GM23338 (cell line): ENCODE results near the gene ZNF217. TPM values are rescaled to one million over a fixed set of nuclear protein-coding genes. Genes with fewer than 3 reads are reported as not detected.

Source experiments
- ATAC-seq: fragments of 200-7000 bp; cut with Tn5 transposase; 3 replicates; pipeline ENCODE4 v1.9.1; 2020
- DNase-seq: peaks from one replicate; pipeline ENCODE4 v3.0.0-alpha.2; 2015; ENCODE audit warnings: low spot score
- H2AFZ ChIP-seq: fragments of 200-600 bp; sonication (generic); 2 replicates; pipeline ENCODE4 v1.8.0; 2016; ENCODE audit warnings: antibody characterized with exemption, mild to moderate bottlenecking, moderate library complexity
- H3F3A ChIP-seq: fragments of 200-600 bp; sonication (generic); replicated peaks from 2 replicates; pipeline ENCODE4 v1.8.0; 2017; ENCODE audit warnings: antibody characterized with exemption, mixed run types, low read depth
- H3K27ac ChIP-seq: fragments of 200-600 bp; sonication (generic); 2 replicates; pipeline ENCODE4 v1.6.1; 2016; ENCODE audit warnings: low read depth
- H3K27me3 ChIP-seq: fragments of 200-600 bp; sonication (generic); 2 replicates; pipeline ENCODE4 v1.8.0; 2016; ENCODE audit warnings: mild to moderate bottlenecking, mixed run types, moderate library complexity; ENCODE audit not compliant: insufficient read depth
- H3K36me3 ChIP-seq: fragments of 200-600 bp; sonication (generic); 2 replicates; pipeline ENCODE4 v1.8.0; 2016; ENCODE audit warnings: mild to moderate bottlenecking; ENCODE audit not compliant: insufficient read depth
- H3K4me1 ChIP-seq: fragments of 200-600 bp; sonication (generic); 2 replicates; pipeline ENCODE4 v1.8.0; 2016; ENCODE audit warnings: mild to moderate bottlenecking, moderate library complexity; ENCODE audit not compliant: insufficient read depth
- H3K4me2 ChIP-seq: fragments of 200-600 bp; sonication (generic); 2 replicates; pipeline ENCODE4 v1.7.1; 2017; ENCODE audit warnings: mixed run types
- H3K4me3 ChIP-seq: fragments of 200-600 bp; sonication (generic); 2 replicates; pipeline ENCODE4 v1.6.1; 2016; ENCODE audit warnings: mixed run types
- H3K79me2 ChIP-seq: fragments of 200-600 bp; sonication (generic); replicated peaks from 2 replicates; pipeline ENCODE4 v1.8.0; 2017; ENCODE audit warnings: mild to moderate bottlenecking; ENCODE audit not compliant: insufficient read depth
- H3K9me2 ChIP-seq: fragments of 200-600 bp; sonication (generic); 2 replicates; pipeline ENCODE4 v1.8.0; 2017; ENCODE audit not compliant: insufficient read depth
- H4K20me1 ChIP-seq: fragments of 200-600 bp; sonication (generic); replicated peaks from 2 replicates; pipeline ENCODE4 v1.8.0; 2017; ENCODE audit warnings: mild to moderate bottlenecking; ENCODE audit not compliant: insufficient read depth
- H3K27ac Mint-ChIP-seq: 2 replicates; pipeline ENCODE4 v1.8.0; 2020; ENCODE audit warnings: inconsistent platforms, mild to moderate bottlenecking, moderate library complexity, mixed read lengths
- H3K27me3 Mint-ChIP-seq: 3 replicates; pipeline ENCODE4 v1.8.0; 2022; ENCODE audit warnings: low read depth, mild to moderate bottlenecking, moderate library complexity, mixed read lengths, inconsistent platforms; ENCODE audit not compliant: insufficient read depth, poor library complexity
- H3K36me3 Mint-ChIP-seq: 3 replicates; pipeline ENCODE4 v1.8.0; 2021; ENCODE audit warnings: low read depth, mild to moderate bottlenecking, inconsistent platforms, moderate library complexity, mixed read lengths
- H3K4me1 Mint-ChIP-seq: 3 replicates; pipeline ENCODE4 v1.8.0; 2020; ENCODE audit warnings: mild to moderate bottlenecking, inconsistent platforms, mixed read lengths
- H3K4me3 Mint-ChIP-seq: 3 replicates; pipeline ENCODE4 v1.8.0; 2021; ENCODE audit warnings: moderate library complexity, mild to moderate bottlenecking, inconsistent platforms, mixed read lengths
- H3K9me3 Mint-ChIP-seq: 3 replicates; pipeline ENCODE4 v1.8.0; 2020; ENCODE audit warnings: moderate library complexity, mild to moderate bottlenecking, inconsistent platforms, mixed read lengths
- EZH2phosphoT487 ChIP-seq: fragments of 200-600 bp; sonication (generic); IDR thresholded peaks from one replicate; pipeline ENCODE4 v1.8.1; 2018; ENCODE audit warnings: antibody characterized with exemption; ENCODE audit not compliant: unreplicated experiment
- POLR2AphosphoS5 ChIP-seq: IDR thresholded peaks from 2 replicates; pipeline ENCODE4 v1.6.1; 2016; ENCODE audit warnings: antibody characterized with exemption, low read depth
- ZNF331 ChIP-seq: fragments of 250-450 bp; sonication (Bioruptor Pico); IDR thresholded peaks from 2 replicates; pipeline ENCODE4 v1.5.0; 2020; ENCODE audit warnings: low read depth, mild to moderate bottlenecking, moderate library complexity
- ZNF462 ChIP-seq: fragments of 250-450 bp; sonication (Bioruptor Pico); IDR thresholded peaks from 2 replicates; pipeline ENCODE4 v1.5.0; 2020; ENCODE audit warnings: mild to moderate bottlenecking, moderate library complexity
- polyA plus RNA-seq: library from polyadenylated mRNA; unstranded; fragments of >200 nt; fragmentation: Nextera tagmentation; extraction: Ambion mirVana; gene quantifications from 2 replicates; pipeline ENCODE4 v1.2.1, GENCODE V29; 2016
- total RNA-seq: library from RNA; depleted of rRNA; stranded (reverse); fragments of >200 nt; shearing (Covaris generic); gene quantifications from 2 replicates; pipeline ENCODE4 v1.2.3, GENCODE V29; 2014
- TF ChIP-seq, protein P1 (sequence below): IDR thresholded peaks from one replicate; pipeline ENCODE4 v1.6.1; 2018; ENCODE audit warnings: antibody characterized with exemption; ENCODE audit not compliant: unreplicated experiment

The ZNF217 gene
- total and polyA plus RNA-seq, 2 experiments from 2014 or later, result 32.8 to 78.0 TPM

DNA sequence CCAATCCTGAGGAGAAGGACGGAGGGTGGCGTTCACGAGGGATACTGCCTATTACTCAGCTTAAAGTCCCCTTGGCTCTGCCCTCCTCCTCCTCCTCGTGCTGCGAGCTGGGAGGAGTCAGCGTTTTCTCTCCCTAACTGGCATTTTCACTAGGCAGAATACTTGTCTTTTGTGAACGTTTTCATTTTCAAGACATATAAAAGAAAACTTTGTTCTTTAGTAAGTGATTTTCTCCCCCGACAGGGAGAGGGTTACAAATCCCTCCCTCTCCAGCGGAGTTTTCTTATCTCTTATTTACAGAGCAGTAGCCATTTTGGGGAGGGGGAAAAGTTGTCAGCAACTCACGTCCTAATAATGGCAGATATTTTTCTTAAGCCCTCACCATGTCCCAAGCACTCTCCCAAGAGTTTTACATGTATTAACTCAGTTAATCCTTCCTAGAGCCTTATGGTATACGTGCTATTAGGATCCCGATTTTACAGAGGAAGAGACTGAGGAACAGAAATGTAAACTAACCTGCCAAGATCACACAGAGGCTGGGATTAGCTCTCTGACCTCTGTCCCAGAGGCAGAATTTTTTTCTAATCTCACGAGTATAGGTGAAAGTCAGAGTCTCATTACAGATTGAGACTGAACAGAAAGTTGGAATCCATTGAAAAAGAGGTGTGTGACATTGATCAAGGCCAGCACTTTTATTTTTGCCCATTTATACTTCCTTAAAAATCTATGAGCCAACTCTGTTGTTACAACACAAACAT is 30.0 kb upstream of the ZNF217 start:
- peaks cover 3% of the 10 kb centered on the region for H3K27me3 Mint-ChIP-seq
- Histone ChIP-seq H3K4me2 (peak overlapping the region; percentile 59), H3K27ac (peak overlapping the region; percentile 87), H3K4me1 (peaks cover 32% of the 10 kb centered on the region), H3K4me3 (peak overlapping the region; percentile 24), H3K9me2 (no peaks in the 10 kb centered on the region), H3K27me3 (no peaks in the 10 kb centered on the region), H3F3A (no peaks in the 10 kb centered on the region), H3K36me3 (no peaks in the 10 kb centered on the region), H2AFZ (peak overlapping the region; percentile 8; the same call in 1 of the 2 replicates), H3K79me2 (no peaks in the 10 kb centered on the region), H4K20me1 (no peaks in the 10 kb centered on the region)
- peak overlapping the region; percentile 97 for H3K27ac Mint-ChIP-seq
- DNase-seq (peak; percentile 74), ATAC-seq (peak; percentile 94)
- H3K4me3 Mint-ChIP-seq, result peak overlapping the region; percentile 58
- H3K9me3 Mint-ChIP-seq, result no peaks in the 10 kb centered on the region
- TF ChIP-seq ZNF462 (no peak), ZNF331 (CRISPR knock-in tag) (no peak), EZH2phosphoT487 (no peak), POLR2AphosphoS5 (peak; percentile 35)
- TF ChIP-seq, protein P1, sequence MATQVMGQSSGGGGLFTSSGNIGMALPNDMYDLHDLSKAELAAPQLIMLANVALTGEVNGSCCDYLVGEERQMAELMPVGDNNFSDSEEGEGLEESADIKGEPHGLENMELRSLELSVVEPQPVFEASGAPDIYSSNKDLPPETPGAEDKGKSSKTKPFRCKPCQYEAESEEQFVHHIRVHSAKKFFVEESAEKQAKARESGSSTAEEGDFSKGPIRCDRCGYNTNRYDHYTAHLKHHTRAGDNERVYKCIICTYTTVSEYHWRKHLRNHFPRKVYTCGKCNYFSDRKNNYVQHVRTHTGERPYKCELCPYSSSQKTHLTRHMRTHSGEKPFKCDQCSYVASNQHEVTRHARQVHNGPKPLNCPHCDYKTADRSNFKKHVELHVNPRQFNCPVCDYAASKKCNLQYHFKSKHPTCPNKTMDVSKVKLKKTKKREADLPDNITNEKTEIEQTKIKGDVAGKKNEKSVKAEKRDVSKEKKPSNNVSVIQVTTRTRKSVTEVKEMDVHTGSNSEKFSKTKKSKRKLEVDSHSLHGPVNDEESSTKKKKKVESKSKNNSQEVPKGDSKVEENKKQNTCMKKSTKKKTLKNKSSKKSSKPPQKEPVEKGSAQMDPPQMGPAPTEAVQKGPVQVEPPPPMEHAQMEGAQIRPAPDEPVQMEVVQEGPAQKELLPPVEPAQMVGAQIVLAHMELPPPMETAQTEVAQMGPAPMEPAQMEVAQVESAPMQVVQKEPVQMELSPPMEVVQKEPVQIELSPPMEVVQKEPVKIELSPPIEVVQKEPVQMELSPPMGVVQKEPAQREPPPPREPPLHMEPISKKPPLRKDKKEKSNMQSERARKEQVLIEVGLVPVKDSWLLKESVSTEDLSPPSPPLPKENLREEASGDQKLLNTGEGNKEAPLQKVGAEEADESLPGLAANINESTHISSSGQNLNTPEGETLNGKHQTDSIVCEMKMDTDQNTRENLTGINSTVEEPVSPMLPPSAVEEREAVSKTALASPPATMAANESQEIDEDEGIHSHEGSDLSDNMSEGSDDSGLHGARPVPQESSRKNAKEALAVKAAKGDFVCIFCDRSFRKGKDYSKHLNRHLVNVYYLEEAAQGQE, result no peak
- H3K36me3 Mint-ChIP-seq, result no peaks in the 10 kb centered on the region
- peaks cover 30% of the 10 kb centered on the region for H3K4me1 Mint-ChIP-seq
